Activated CD4-positive, alpha-beta memory T cell treated with anti-CD3 and anti-CD28 coated beads for 36 hours (primary cell): Measurements from ENCODE around the gene UBC. TPM values are rescaled to one million over a fixed set of nuclear protein-coding genes. Genes with fewer than 3 reads are reported as not detected.
A peak's percentile ranks its signal among the peaks of the same experiment; 100 is the strongest.
"Not testable (repeated sequence)": the region's sequence is repeated elsewhere in the genome, so short reads cannot be mapped to it uniquely, and the experiment has no call there.

ENCODE experiments used
- CTCF ChIA-PET: fragments of 350-600 bp; sonication (Branson Sonifier 250); formaldehyde crosslinking; loops from one replicate; lab custom pipeline; 2021; ENCODE audit warnings: antibody characterized with exemption, inconsistent platforms; lab: Charles Lee
- POLR2A ChIA-PET: fragments of 350-600 bp; sonication (Branson Sonifier 250); formaldehyde crosslinking; loops from one replicate; lab custom pipeline; 2021; ENCODE audit warnings: antibody characterized with exemption; lab: Charles Lee
- DNase-seq: peaks from one replicate; pipeline ENCODE4 v3.0.0-alpha.2; 2020
- H3K27ac Mint-ChIP-seq: one replicate; pipeline ENCODE4 v1.8.0; 2021; ENCODE audit warnings: mixed read lengths
- H3K27me3 Mint-ChIP-seq: one replicate; pipeline ENCODE4 v1.8.0; 2021; ENCODE audit warnings: mixed read lengths
- H3K36me3 Mint-ChIP-seq: one replicate; pipeline ENCODE4 v1.8.0; 2021; ENCODE audit warnings: mixed read lengths
- H3K4me1 Mint-ChIP-seq: one replicate; pipeline ENCODE4 v1.8.0; 2021; ENCODE audit warnings: low read depth, mixed read lengths
- H3K4me3 Mint-ChIP-seq: one replicate; pipeline ENCODE4 v1.8.0; 2021; ENCODE audit warnings: mild to moderate bottlenecking, mixed read lengths
- H3K9me3 Mint-ChIP-seq: one replicate; pipeline ENCODE4 v1.8.0; 2021; ENCODE audit warnings: mixed read lengths
- intact Hi-C: fragments of 100-400 bp; cut with micrococcal nuclease; formaldehyde crosslinking; loops from one replicate; pipeline ENCODE4 v1.15.1; 2023
- total RNA-seq, 2 experiments: library from RNA; stranded (reverse); gene quantifications; one replicate each; pipeline ENCODE4 v1.2.3, GENCODE V29; 2021

Gene UBC
- total RNA-seq, 2 experiments from 2014 or later, result 940 to 950 TPM

GRCh38 chr12:124929649-124930419 is 15.4 kb upstream of the UBC start:
- H3K36me3 Mint-ChIP-seq, result peaks cover 9% of the 10 kb centered on the region
- intact Hi-C loops, result no loop called here
- CTCF ChIA-PET, result interaction anchor here (1.5 to 1.7 kb wide), 2 partner anchors 11 to 23 kb away, joined by 6 to 8 read pairs; no protein-coding TSS in a partner anchor
- H3K27ac Mint-ChIP-seq, result no peak overlapping the region
- no peaks in the 10 kb centered on the region for H3K9me3 Mint-ChIP-seq
- no peak for DNase-seq
- H3K4me3 Mint-ChIP-seq, result no peak overlapping the region
- peaks cover 24% of the 10 kb centered on the region for H3K4me1 Mint-ChIP-seq
- H3K27me3 Mint-ChIP-seq, result peaks cover 5% of the 10 kb centered on the region
- POLR2A ChIA-PET, result interaction anchor here (1.2 kb wide), 1 partner anchor 10 kb away, joined by 4 read pairs; no protein-coding TSS in a partner anchor

- peaks cover 5% of the 10 kb centered on the region for H3K27me3 Mint-ChIP-seq
- peaks cover 26% of the 10 kb centered on the region for H3K4me1 Mint-ChIP-seq
- intact Hi-C loops, result no loop called here
- H3K4me3 Mint-ChIP-seq, result peak overlapping the region; percentile 23
- no peak for DNase-seq
- ChIA-PET POLR2A (interaction anchor here (1.9 to 2.4 kb wide), 3 partner anchors 9 to 15 kb away, joined by 12 to 19 read pairs (median 14); partner anchors contain the start of gene UBC), CTCF (interaction anchor here (2.0 to 3.7 kb wide), 3 partner anchors 10 to 23 kb away, joined by 6 to 48 read pairs (median 11); no protein-coding TSS in a partner anchor)
- H3K27ac Mint-ChIP-seq, result peak overlapping the region; percentile 96
- no peaks in the 10 kb centered on the region for H3K9me3 Mint-ChIP-seq
- H3K36me3 Mint-ChIP-seq, result peaks cover 9% of the 10 kb centered on the region
Observed at GRCh38 chr12:124928912-124929530, 14.6 kb upstream of the UBC start.

- peaks cover 9% of the 10 kb centered on the region for H3K36me3 Mint-ChIP-seq
- peaks cover 5% of the 10 kb centered on the region for H3K27me3 Mint-ChIP-seq
- peak; percentile 74 for DNase-seq
- H3K27ac Mint-ChIP-seq, result peak overlapping the region; percentile 96
- CTCF ChIA-PET, result interaction anchor here (0.8 to 3.7 kb wide), 6 partner anchors 9 to 22 kb away, joined by 3 to 48 read pairs (median 6); no protein-coding TSS in a partner anchor
- intact Hi-C loops, result no loop called here
- peak overlapping the region; percentile 94 for H3K4me3 Mint-ChIP-seq
- H3K4me1 Mint-ChIP-seq, result peaks cover 28% of the 10 kb centered on the region
- POLR2A ChIA-PET, result interaction anchor here (0.7 to 2.4 kb wide), 7 partner anchors 10 to 17 kb away, joined by 3 to 19 read pairs (median 6); partner anchors contain the start of gene UBC
- H3K9me3 Mint-ChIP-seq, result no peaks in the 10 kb centered on the region
Observed at GRCh38 chr12:124928095-124928911, 13.9 kb upstream of the UBC start.

DNA sequence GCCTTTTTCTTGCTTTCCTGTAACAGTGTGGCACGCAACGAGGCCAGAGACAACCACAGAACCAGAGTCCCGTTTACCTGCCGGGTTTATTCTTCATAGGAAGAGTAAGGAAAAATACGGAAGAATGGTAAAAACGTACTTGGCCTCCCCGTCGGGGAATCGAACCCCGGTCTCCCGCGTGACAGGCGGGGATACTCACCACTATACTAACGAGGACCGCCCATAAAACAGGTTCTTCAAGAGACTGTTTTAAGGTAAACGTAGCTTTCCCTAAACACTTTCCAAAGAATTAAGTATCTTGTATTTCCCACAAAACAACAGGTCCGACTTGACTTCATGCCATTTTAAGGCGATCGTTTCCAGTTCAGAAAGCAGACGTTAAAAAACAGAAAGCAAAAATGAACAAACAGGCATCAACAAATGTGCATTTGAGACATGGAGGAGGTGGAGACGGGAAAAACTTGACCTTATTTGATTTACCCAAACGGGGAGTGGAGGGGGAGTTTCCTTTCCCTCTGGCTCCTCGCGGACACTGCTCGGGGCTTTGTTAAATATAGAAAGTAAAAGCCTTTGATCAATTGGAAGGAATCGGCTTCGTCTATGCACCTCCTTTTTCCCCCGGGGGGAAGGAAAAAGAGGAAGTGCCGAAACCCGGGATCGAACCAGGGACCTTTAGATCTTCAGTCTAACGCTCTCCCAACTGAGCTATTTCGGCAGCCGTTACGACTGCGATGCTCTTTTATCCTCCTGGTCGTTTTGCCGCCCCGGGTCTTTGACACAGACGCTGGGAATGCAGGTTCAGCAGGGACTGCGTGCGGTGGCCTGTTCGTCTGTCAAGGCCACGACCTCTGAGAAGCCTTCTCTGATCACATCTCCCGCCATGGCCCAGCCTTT is 13.0 kb upstream of the UBC start:
- CTCF ChIA-PET, result interaction anchor here (0.6 to 3.7 kb wide), 8 partner anchors 8 to 21 kb away, joined by 3 to 48 read pairs (median 6); no protein-coding TSS in a partner anchor

GRCh38 chr12:124925782-124926181 is 11.3 kb upstream of the UBC start:
- CTCF ChIA-PET, result interaction anchor here (3.7 kb wide), 1 partner anchor 14 kb away, joined by 48 read pairs; no protein-coding TSS in a partner anchor
- Mint-ChIP-seq H3K27ac (peak overlapping the region; percentile 13), H3K4me1 (peaks cover 48% of the 10 kb centered on the region), H3K36me3 (peaks cover 11% of the 10 kb centered on the region)
- intact Hi-C loops, H3K27me3 Mint-ChIP-seq, POLR2A ChIA-PET, DNase-seq, H3K4me3 Mint-ChIP-seq, H3K9me3 Mint-ChIP-seq: not testable (repeated sequence)

More for the DNA sequence above, 13.0 kb upstream of the UBC start:
- POLR2A ChIA-PET, result interaction anchor here (0.7 to 2.4 kb wide), 7 partner anchors 9 to 16 kb away, joined by 3 to 19 read pairs (median 6); partner anchors contain the start of gene UBC
- peak; percentile 97 for DNase-seq
- Mint-ChIP-seq H3K27me3 (peaks cover 5% of the 10 kb centered on the region), H3K27ac (peak overlapping the region; percentile 96), H3K36me3 (peaks cover 9% of the 10 kb centered on the region), H3K9me3 (no peaks in the 10 kb centered on the region), H3K4me3 (peak overlapping the region; percentile 94), H3K4me1 (peaks cover 32% of the 10 kb centered on the region)
- intact Hi-C loops, result loop anchor here (1.0 kb wide), 3 partner anchors 10 to 62 kb away; partner anchors contain the start of gene DHX37

DNA sequence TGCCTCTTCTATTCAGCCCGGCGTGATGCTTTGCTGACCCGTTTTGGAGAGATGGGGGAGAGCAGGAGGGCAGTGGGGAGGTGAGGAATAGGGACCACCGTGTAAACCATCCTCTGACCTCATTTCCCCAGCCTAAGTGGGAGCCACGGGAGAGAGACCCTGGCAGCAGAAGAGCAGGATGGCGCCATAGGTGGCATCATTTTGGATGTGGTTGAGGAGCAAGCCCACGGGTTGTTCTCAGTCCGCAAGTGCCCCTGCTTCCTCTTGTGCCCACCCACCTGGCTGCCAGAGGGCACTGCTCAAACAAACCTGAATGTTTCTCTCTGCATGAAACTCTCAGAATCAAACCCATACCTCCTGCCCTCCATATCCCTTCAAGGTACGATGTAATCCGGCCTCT is 10.7 kb upstream of the UBC start:
- POLR2A ChIA-PET, result no interaction called here
- H3K4me1 Mint-ChIP-seq, result peaks cover 52% of the 10 kb centered on the region
- peaks cover 8% of the 10 kb centered on the region for H3K27me3 Mint-ChIP-seq
- no peak overlapping the region for H3K4me3 Mint-ChIP-seq
- H3K27ac Mint-ChIP-seq, result peak overlapping the region; percentile 18
- intact Hi-C loops, result no loop called here
- no peak for DNase-seq
- CTCF ChIA-PET, result interaction anchor here (4.0 kb wide), 1 partner anchor 15 kb away, joined by 40 read pairs; no protein-coding TSS in a partner anchor
- H3K9me3 Mint-ChIP-seq, result no peaks in the 10 kb centered on the region
- H3K36me3 Mint-ChIP-seq, result peaks cover 11% of the 10 kb centered on the region

DNA sequence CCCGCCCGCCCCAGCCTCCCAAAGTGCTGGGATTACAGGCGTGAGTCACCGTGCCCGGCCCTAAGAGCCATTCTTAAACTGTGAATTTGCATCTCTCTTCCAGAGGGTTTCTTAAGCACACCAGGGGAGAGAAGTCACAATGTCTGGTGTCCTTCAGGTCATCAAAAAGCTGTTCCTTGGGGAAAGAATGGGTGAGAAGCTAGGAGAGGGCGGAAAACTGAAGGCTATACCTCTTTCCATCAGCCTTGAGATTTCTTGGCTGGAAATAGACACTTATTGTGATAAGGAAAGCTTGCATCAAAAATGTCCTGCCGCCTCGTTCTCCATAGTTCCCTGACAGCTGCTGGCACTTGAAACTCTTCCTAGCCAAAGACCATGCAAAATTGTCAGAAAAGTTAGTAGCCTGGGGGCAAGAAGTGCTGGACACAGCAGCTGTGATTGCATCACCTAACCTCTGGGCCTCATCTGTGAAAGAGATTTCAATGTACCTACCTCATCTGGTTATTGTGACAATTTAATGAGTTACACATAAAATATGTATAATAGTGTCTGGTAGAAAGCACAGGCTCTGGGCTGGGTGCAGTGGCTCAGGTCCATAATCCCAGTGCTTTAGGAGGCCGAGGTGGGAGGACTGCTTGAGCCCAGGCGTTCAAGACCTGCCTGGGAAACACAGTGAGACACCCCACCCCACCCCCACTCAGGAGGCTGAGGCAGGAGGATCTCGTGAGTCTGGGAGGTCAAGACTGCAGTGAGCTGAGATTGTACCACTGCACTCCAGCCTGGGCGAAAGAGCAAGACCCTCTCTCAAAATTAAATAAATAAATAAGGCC is 9.7 kb upstream of the UBC start:
- Mint-ChIP-seq H3K36me3 (peaks cover 11% of the 10 kb centered on the region), H3K27me3 (peaks cover 8% of the 10 kb centered on the region), H3K4me3 (no peak overlapping the region), H3K27ac (peak overlapping the region; percentile 42), H3K9me3 (no peaks in the 10 kb centered on the region), H3K4me1 (peaks cover 56% of the 10 kb centered on the region)
- DNase-seq, result no peak
- ChIA-PET POLR2A (interaction anchor here (0.7 to 1.8 kb wide), 2 partner anchors 9 to 13 kb away, joined by 3 to 6 read pairs; partner anchors contain the start of gene UBC), CTCF (interaction anchor here (1.1 to 4.0 kb wide), 4 partner anchors 10 to 17 kb away, joined by 3 to 40 read pairs (median 6); partner anchors contain the start of gene UBC)
- intact Hi-C loops, result no loop called here

- Mint-ChIP-seq H3K27me3 (peaks cover 3% of the 10 kb centered on the region), H3K36me3 (peaks cover 2% of the 10 kb centered on the region), H3K27ac (peak overlapping the region; percentile 100), H3K4me1 (peaks cover 64% of the 10 kb centered on the region), H3K9me3 (no peaks in the 10 kb centered on the region), H3K4me3 (peak overlapping the region; percentile 71)
- CTCF ChIA-PET, result interaction anchor here (0.6 to 8.0 kb wide), 5 partner anchors 10 to 143 kb away, joined by 3 to 70 read pairs (median 3); partner anchors contain the start of genes AACS and BRI3BP
- peak; percentile 94 for DNase-seq
- POLR2A ChIA-PET, result interaction anchor here (9.7 kb wide), 1 partner anchor 17 kb away, joined by 137 read pairs; no protein-coding TSS in a partner anchor
- intact Hi-C loops, result loop anchor here (1.0 to 2.0 kb wide), 2 partner anchors 18 to 1207 kb away; no protein-coding TSS in a partner anchor
Observed at GRCh38 chr12:124921200-124922031, 7.0 kb upstream of the UBC start.
